Hematopoietic multipotent progenitor cell treated with erythropoietin and hydrocortisone succinate and interleukin-3 and kit ligand, for 17 days (in vitro differentiated cells): ENCODE measurements around the gene NXN.
"Not testable (repeated sequence)": the region's sequence is repeated elsewhere in the genome, so short reads cannot be mapped to it uniquely, and the experiment has no call there.

Experiments
- DNase-seq: peaks from one replicate; pipeline ENCODE4 v3.0.0-alpha.2; 2015; ENCODE audit warnings: low spot score

Gene NXN

DNA sequence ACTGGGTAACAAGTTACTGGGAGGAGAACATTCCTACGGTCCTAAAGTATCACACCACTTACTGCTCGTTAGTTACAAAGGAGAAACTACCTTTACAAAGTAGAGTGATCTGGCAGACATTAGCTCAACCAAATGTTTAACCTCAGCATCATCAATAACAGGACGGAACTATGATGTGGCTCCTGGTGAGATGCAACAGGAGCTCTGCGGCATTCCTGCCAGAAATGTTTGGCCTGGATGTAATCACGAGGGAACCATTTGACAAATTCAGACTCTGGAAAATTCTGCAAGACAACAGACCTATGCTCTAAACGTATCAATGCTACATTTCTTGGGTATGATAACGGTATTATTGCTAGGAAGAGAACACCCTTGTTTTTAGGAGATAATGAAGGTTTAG is 117.0 kb downstream of the NXN start:
- DNase-seq: no peak

DNA sequence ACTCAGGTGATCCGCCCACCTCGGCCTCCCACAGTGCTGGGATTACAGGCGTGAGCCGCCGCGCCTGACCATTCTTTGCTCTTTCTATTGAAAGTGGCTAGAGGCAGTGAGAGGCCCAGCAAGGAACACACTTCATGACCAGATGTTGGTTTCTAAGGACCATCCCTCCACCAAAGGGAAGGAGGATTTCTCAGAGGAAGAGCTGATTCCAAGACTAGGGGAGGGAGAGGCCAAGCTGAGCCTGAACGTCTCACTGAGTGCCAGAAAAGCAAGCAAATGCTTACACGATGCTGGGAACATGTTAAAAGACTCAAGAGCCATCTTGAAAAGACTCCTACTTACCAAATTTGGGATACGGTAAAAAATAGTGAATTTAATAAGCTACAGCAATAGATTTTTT is 118.2 kb downstream of the NXN start:
- no peak for DNase-seq

DNA sequence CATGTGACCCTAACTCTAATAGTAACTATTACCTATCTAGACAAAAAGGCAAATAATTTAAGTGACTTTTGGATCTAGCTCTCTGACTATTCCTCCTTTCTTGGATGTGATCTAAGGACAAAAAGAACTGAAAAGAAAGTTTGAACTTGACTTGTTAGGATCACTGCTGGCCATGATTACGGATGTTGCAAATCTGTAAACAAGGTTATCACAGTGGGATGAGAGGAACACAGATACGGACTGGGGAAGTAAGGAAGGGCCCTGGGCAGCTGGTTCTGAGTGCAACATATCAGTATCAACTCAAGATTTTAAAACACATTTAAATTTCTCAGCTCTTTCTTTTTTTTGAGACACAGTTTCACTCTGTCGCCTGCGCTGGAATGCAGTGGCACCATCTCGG is 118.8 kb downstream of the NXN start:
- DNase-seq: no peak

DNA sequence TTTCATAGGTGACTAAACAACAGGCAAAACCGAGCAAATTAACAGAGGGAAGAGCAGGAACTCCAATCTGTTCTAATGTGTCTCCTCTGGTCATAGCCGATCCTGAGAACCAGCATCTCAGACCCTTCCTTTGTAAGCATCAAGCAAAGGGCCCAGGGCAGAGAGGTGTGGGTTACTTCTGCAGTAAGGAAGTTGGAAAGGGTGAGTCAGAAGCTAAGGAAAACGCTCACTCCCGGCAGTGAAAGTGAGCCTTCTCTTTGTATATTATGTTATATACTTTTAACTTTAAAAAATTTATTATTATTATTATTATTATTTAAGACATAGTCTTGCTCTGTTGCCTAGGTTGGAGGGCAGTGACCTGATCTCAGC is 119.8 kb downstream of the NXN start:
- DNase-seq: no peak

DNA sequence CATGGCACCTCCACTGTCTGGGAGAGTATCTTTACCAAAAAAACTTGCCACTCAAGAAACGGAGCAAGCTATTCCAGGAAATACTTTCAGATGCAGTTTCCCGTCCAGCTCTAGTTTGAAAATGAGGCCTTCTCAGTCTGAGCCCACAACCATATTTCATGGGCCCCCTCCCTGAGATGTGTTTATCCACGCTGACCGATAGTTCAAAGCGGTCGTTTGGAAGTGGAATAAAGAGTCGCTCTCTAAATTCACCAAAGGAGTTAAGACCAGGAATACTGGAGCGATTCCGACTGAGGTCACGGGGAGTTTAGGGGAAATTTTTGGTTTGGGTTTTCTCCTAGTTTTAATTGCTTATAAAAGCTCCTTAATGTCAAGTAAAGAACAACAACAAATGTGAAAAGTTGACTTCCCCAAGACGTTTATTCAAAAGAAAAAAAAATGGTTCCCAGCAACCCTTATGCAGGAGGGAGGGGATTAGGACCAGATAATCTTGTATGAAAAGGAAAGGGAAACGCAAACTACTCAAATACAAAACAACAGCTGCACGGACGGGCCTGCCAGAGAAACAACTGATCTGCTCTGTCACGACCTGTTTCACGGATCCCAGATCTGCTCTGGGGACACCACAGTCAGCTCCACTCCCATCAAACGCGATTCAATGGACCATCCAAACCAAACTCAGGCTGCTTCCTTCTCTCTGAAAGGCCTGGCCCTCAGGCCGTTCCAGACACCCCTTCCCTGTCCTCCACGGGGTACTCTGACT is 120.3 kb downstream of the NXN start:
- DNase-seq: no peak

DNA sequence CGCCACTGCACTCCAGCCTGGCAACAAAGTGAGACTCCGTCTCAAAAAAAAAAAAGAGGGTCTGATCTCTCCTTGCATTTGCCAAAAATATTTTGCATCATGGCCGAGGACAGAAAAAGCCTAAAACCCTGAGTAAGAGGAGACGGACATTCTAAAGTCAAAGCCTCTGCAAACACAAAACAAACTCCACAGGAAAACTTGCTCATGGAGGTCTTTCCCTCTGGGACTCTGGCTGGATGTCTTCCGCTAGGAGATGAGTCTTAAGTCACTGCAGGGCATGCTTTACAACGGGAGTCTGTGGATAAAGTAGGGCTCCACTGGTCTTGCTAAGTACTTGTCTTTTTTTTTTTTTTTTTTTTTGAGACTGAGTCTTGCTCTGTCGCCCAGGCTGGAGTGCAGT is 123.4 kb downstream of the NXN start:
- no peak for DNase-seq

DNA sequence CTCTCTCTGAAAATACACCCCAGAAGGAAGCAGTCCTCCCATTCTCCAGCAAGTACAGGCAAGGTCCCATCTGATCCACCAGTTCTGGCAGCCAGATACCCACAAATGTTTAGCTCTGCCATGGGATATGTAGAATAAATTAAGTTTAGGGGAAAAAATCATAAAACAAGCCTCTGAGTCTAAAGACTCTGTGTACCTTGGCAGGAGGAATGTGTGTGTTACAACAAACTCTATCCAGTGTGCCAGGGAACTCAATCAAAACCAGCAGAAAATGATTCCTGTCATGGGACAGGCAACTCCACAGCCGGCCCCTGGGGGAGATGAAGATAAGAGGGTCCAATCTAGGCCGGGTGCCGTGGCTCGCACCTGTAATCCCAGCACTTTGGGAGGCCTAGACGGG is 124.0 kb downstream of the NXN start:
- no peak for DNase-seq

DNA sequence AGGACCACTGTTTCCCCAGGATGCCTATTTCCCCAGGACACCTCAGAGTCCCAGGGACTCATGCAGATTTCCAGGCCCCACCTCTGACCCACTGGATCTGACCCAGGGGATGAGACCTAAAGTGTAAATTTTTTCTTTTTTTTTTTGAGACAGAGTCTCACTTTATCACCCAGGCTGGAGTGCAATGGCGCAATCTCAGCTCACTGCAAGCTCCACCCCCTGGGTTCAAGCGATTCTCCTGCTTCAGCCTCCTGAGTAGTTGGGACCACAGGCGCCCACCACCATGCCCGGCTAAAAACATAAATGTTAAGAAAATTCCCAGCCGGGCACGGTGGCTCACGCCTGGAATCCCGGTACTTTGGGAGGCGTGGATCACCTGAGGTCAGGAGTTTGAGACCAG is 126.7 kb downstream of the NXN start:
- not testable (repeated sequence) for DNase-seq

DNA sequence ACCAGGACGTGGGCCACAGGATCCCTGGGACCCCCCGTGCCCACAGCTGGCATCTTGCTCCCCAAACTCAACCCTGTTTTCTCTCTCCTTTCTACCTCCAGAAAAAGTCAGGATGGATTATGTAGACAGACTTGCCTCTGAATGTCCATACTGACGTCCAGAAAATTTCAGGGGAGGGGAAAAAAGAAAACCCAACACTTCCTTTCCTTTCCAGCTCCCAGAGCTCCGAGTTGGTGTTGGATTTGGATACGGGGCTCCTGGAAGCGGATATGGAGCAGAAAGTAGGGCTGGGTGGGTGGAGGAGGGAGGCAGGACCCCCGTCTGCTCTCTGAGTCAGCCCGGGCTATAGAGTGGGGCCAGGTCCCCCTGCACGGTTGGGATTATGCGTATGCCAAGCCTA is 127.2 kb downstream of the NXN start:
- no peak for DNase-seq

DNA sequence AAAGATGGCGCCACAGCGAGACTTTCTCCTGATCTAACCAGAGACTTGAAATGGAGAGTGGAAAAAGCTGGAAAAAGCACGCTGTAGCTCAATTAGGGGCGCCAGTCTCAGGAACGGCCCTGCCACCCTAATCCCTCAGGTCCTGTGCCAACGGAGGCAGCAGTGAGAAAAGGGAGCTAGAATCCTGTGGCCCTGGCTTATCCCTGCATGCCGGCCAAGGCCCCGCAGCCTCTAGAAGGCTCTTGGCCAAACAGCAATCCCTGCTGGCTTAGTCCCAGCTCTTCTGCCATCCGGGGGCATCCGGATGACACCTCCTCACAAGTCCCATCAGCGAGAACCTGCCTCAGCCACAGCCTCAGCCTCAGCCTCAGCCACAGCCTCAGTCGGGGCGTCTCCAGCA is 127.7 kb downstream of the NXN start:
- no peak for DNase-seq

DNA sequence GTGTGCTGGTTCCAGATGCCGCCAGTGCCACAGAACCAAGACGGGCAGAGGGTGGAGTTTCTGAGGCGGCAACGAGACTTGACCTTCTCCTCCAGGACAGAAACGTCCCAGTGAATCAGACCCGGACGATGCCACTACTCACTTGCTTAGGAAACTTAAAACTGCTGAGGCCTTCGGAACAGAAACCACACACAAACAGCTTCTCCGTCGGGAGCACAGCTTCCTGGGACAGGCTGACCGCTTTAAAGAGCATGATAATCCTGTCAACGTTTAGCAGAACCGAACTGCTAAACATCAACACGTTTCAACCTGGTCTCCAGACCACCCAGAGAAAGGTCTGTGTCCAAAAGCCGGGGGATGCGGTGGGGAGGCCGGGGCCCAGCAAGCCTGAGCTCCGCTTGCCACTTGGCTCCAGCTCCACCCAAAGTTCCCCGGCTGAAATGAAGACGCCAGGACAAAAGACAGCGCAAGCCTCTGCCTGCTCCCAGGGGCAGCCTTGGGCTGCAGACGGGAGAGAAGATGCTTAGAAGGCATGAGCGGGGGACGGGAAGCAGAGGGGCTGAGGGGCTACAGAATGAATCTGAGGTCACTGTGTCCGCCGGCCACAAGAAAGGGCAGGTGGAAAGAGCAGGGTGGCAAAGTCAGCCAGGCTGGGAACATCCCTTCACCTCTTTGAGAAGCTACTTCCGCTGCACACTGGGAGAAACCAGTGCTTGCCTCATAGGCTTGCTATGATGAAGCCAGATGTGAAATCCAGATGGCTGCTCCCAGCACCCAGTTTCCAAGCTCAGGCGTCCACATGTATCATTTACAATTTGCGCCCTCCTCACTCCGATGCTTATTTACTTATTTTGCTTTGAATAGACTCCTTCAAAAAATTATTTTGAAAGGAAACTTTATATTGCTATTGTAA is 128.5 kb downstream of the NXN start:
- no peak for DNase-seq

DNA sequence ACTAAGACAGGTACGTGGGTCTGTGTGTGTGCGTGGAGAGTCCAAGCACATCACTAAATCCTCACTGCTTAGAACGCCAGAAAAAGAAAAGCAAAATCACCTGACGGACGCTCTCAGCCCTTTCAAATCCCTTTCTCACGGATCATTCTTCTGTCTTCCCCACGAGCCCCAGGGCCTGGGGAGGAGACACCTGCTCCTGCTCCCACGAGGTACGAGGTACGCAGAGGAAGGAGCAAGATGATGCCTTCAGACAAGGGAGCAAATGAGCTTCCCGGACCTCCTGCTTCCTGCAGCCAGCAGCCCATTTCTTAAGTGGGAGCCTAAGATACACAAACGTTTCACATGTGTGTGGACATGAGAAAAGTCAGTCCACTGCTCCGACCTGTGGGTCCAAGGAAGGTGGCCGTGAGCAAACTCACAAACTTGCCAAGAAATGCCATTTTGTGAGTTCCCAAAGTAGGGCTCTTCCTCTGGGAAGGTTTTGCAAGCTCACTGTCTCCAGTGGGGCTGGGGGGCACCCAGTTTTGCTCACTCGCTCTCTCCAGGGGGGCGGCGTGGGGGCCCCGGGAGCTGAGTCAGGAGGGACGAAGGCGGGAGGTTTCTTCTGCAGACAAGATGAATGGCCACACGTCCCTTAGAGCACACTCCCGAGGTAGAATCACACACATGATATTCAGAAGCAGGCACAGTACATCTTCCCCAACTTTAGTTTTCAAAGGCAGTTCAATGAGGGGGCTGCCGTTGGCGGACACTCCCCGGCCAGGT is 129.3 kb downstream of the NXN start:
- DNase-seq: no peak

DNA sequence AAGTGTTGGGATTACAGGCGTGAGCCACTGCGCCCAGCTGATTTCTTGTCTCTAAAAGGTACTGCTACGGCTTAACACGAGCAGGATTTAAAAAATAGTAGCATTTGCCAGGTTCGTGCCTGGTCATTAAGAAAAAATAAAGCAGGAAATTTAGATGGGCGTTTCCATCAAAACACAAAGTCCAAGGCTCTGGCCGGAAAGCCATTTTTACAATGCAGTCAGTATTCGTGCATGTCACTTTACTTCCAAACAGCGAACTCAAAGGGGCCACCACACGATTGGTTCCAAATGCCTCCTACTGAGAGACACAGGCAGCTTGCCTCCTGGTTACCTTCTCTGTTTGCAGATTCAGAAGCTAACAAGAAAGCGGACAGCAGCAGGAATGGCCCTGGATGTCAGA is 131.2 kb downstream of the NXN start:
- no peak for DNase-seq

DNA sequence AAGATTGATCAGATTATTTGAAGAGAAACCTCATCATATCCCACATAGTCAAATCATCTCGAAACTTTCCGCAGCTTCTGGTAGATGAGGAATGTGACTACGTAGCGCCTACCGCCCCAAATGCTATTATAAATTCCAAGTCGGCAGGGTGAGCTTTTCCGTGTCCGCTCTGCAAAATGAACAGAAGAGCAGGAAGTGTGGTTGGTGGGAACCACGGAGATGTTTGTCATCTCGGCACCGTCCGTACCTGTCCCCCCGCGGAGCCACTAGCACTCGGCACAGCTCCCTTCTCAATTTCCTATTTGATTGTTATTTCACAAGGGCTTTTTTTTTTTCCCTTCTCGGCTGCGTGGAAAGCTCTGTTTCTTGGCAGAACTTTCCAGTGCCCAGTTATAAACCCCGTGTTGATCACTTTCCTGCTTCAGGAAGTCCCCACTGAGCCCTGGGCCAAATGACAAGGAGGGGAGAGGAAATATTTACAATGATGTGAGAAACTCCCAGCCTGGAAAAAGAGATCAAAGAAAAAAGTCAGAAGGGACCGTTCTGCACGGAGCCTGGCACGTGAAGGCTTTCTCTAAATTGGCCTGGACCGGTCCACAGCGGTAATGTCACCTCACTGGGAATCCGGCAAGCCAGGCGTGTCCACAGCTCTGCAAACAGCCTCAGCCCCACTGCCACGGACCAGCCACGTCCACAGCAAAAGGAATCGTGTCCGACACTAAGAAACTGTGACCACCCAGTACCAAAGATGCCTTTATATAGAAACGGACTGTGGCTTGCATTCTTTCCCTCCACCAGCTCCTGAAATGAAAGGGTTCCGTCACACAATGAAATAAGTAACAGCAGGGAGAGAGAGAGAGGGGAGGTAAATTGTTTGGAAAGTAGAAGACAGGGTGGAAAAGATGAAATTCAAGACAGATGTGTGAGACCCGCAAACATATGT is 132.4 kb downstream of the NXN start:
- no peak for DNase-seq

DNA sequence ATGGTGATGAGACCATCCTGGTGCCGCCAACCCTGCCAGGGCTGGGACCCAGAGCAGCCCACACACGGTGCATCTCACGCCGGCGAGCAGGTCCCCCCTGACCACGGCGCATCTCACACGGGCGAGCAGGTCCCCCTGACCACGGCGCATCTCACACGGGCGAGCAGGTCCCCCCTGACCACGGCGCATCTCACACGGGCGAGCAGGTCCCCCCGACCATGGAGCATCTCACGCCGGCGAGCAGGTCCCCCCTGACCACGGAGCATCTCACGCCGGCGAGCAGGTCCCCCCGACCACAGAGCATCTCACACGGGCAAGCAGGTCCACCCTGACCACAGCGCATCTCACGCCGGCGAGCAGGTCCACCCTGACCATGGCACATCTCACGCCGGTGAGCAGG is 138.3 kb downstream of the NXN start:
- DNase-seq: no peak

DNA sequence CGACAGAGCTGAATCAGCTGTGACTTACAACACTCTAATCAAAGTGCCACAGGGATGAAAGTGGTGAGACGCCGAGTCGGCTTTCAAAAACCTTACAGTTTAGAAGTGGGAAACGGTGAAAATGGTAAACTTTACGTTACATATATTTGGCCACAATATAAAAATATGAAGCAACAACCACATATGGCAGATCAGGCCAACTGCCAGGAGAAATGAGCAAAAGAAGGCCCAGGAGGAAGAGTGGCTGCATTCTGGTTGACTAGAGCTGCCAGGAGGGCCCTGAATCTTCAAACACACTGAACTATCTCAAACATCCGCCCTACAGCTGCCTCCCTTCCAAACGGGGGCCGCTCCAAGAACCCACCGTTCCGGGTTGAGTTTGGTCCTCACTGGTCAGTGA is 141.1 kb downstream of the NXN start:
- DNase-seq: no peak

DNA sequence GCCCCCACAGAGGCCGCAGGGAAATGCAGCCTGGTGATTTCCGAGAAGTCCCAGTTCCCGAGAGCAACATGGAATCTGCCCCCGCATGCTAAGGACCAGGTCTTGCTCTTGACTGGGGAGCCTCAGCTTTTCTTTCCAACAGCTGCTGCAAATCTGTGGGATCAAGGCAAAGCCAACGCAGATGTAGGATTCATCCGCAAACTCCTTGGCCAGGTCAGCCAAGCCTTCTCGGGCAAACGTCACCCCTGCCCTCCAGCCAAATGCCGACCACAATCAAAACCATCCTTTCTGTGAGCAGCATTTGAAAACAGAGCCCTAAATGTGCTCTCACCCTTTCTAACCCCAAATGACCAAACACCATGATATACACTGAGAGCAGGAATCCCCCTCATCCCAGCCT is 143.4 kb downstream of the NXN start:
- DNase-seq: no peak

DNA sequence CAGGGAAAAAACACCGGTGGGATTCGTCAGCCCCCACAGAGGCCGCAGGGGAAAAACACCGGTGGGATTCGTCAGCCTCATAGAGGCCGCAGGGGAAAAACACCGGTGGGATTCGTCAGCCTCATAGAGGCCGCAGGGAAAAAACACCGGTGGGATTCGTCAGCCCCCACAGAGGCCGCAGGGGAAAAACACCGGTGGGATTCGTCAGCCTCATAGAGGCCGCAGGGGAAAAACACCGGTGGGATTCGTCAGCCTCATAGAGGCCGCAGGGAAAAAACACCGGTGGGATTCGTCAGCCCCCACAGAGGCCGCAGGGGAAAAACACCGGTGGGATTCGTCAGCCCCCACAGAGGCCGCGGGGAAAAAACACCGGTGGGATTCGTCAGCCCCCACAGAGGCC is 143.9 kb downstream of the NXN start:
- DNase-seq: not testable (repeated sequence)

DNA sequence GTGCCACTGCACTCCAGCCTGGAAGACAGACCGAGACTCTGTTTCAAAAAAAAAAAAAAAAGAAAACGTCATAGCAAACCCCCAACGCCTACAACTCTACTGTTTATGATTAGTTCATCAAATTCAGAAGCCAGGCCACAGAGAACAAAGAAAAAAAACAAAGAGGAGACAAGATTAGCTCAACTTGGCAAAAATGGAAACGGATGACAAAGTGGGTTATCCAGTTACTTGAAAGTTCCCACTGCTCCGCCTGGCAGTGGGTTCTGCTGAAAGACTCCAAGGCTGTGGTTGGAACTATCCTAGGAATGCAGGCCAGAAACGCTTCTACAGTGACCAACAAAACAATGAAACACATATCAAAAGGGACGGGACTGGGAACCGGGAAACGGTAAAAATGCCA is 144.3 kb downstream of the NXN start:
- DNase-seq: no peak

DNA sequence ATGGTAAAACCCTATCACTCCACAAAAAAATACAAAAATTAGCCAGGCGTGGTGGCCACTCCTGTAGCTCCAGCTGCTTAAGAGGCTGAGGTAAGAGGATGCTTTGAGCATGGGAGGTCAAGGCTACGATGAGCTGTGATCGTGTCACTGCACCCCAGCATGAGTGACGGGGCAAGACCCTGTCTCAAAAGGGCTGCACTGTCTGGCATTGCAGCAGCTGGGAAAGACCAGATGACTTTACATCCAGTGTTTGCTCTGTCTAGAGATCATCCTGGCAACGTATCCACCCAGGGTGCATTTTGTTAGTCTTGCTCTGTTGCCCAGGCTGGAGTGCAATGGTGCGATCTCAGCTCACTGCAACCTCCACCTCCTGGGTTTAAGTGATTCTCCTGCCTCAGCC is 145.4 kb downstream of the NXN start:
- no peak for DNase-seq

DNA sequence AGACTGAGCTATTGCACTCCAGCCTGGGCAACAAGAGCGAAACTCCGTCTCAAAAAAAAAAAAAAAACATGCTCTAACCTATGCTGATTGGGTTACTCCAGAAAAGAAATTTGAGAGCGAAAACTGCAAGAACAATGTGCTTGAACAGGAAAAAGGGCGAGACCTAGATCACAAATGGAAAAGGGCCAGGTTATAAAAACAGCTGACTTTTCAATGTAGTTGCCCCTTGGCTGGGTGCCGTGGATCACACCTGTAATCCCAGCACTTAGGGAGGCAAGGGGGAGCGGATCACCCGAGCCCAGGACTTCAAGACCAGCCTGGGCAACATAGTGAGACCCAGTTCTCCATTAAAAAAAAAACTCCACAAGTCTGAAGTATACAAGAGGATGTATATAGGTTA is 148.6 kb downstream of the NXN start:
- DNase-seq: no peak

DNA sequence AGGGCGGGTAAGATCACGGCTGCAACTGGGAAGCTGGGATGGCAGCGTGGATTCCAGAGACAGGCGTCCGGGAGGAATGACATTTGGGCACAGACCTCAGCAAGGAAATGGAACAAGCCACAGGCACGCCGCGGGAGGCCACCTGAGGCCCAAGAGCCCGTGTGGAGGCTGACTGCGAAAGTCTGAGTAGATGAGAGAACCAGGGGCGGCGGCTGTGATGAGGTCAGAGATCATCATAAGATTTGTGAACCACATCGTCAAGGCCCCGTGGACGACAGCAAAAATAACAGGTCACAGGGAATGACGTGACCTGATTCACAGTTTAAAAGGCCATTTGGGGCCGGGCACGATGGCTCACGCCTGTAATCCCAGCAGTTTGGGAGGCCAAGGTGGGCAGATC is 149.2 kb downstream of the NXN start:
- no peak for DNase-seq
